Measurements from ENCODE around the gene FBXL7.

Gene FBXL7

GRCh38 chr5:15571618-15572017 is 71.6 kb downstream of the FBXL7 start:
- H3K9me3 ChIP-seq (ENCODE audit: control insufficient read depth, low read length) = no peaks in the 10 kb centered on the region
- no peak overlapping the region for H3K9ac ChIP-seq (ENCODE audit: low read length)
- no peaks in the 10 kb centered on the region for H3K36me3 ChIP-seq (ENCODE audit: control insufficient read depth, insufficient read depth, low read length)
- H3K27me3 ChIP-seq (ENCODE audit: control insufficient read depth, insufficient read depth, low read length) = no peaks in the 10 kb centered on the region
- no peak overlapping the region for H3K4me3 ChIP-seq (ENCODE audit: low read length)
- no peaks in the 10 kb centered on the region for H3K4me1 ChIP-seq (ENCODE audit: control insufficient read depth, insufficient read depth, low read length)

DNA sequence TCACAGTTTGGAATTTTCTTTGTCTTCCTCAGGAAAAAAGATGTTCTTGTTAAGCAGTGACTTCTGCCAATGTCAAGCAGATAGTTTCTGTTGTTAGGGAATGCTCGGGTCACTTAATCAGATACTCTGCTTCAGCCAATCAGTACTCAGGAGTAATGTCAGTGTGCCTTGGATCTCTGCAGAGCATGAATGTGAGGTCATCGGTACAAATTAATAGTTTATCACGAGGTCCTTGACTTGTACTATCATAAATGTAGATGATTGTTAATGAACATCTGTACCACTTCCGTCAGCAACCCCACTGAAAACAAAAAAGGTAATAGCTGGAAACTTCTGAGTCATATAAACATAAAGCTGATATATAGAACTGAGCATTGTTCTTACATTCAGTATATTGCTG is 73.6 kb downstream of the FBXL7 start:
- H3K4me1 ChIP-seq (ENCODE audit: control insufficient read depth, insufficient read depth, low read length) = no peaks in the 10 kb centered on the region
- no peaks in the 10 kb centered on the region for H3K9me3 ChIP-seq (ENCODE audit: control insufficient read depth, low read length)
- H3K4me3 ChIP-seq (ENCODE audit: low read length) = no peak overlapping the region
- H3K36me3 ChIP-seq (ENCODE audit: control insufficient read depth, insufficient read depth, low read length) = no peaks in the 10 kb centered on the region
- no peak overlapping the region for H3K9ac ChIP-seq (ENCODE audit: low read length)
- no peaks in the 10 kb centered on the region for H3K27me3 ChIP-seq (ENCODE audit: control insufficient read depth, insufficient read depth, low read length)

DNA sequence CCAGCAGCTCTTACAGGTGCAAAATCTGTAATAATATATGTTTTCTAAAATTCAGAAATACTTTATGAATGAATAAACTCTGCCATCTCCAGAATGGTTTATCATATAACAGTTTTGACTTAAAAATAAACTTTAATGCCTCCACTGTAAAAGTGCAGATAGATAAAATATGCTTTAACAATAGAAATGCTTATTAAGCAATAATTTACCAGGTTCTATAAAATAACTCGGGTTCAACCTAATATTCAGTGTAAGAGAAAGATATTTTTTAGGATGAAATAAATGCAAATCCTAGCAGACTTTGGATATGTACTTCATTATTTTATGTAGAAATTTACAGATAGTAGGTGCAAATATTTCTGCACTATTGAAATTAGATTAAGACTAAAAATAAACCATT is 74.1 kb downstream of the FBXL7 start:
- Histone ChIP-seq H3K36me3 (ENCODE audit: control insufficient read depth, insufficient read depth, low read length) (no peaks in the 10 kb centered on the region), H3K27me3 (ENCODE audit: control insufficient read depth, insufficient read depth, low read length) (no peaks in the 10 kb centered on the region), H3K9me3 (ENCODE audit: control insufficient read depth, low read length) (no peaks in the 10 kb centered on the region), H3K4me3 (ENCODE audit: low read length) (no peak overlapping the region), H3K4me1 (ENCODE audit: control insufficient read depth, insufficient read depth, low read length) (no peaks in the 10 kb centered on the region), H3K9ac (ENCODE audit: low read length) (no peak overlapping the region)

DNA sequence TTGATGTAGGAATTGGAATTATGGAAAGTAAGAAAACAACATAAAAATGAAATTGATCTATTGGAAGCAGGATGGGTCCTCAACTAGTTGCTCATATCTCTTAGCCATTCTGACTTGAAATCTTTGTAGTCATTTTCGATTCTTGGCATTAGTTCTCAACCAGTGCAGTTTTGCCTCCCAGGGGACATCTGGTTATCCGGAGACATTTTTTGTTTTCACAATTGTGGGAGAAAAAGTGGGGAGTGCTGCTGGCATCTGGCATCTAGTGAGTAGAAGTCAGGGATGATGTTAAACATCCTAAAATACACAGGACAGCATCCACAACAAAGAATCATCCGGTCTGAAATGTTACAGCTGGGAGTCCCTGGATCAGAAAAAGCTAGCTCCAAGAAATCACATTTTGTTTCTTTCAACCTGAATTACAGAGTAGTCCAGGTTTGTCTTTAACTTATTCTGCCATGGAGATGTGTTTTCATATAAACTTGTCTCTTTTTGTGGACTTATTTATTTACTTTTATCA is 74.9 kb downstream of the FBXL7 start:
- Histone ChIP-seq H3K4me1 (ENCODE audit: control insufficient read depth, insufficient read depth, low read length) (no peaks in the 10 kb centered on the region), H3K9ac (ENCODE audit: low read length) (no peak overlapping the region), H3K36me3 (ENCODE audit: control insufficient read depth, insufficient read depth, low read length) (no peaks in the 10 kb centered on the region), H3K27me3 (ENCODE audit: control insufficient read depth, insufficient read depth, low read length) (no peaks in the 10 kb centered on the region), H3K4me3 (ENCODE audit: low read length) (no peak overlapping the region), H3K9me3 (ENCODE audit: control insufficient read depth, low read length) (no peaks in the 10 kb centered on the region)

DNA sequence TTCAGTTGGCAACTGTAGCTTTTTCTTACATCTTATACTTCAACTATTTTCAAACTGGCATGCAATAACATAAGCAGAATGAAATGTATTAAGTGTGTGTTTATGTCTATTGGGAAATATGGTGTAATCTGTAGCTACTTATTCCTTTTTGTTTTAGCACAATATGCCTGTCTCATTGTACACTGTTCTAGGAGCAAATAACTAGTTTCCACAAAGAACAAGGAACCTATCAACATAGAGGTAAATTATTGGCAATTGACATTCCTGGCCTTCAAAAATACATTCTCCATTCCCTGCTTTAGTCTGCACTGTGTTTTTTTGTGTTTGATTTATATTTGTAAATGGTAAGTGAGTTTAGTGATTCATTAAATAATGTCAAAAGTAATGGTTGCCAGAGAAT is 75.7 kb downstream of the FBXL7 start:
- Histone ChIP-seq H3K9me3 (ENCODE audit: control insufficient read depth, low read length) (no peaks in the 10 kb centered on the region), H3K4me1 (ENCODE audit: control insufficient read depth, insufficient read depth, low read length) (no peaks in the 10 kb centered on the region), H3K4me3 (ENCODE audit: low read length) (no peak overlapping the region), H3K36me3 (ENCODE audit: control insufficient read depth, insufficient read depth, low read length) (no peaks in the 10 kb centered on the region), H3K9ac (ENCODE audit: low read length) (no peak overlapping the region), H3K27me3 (ENCODE audit: control insufficient read depth, insufficient read depth, low read length) (no peaks in the 10 kb centered on the region)

- Histone ChIP-seq H3K36me3 (ENCODE audit: control insufficient read depth, insufficient read depth, low read length) (no peaks in the 10 kb centered on the region), H3K27me3 (ENCODE audit: control insufficient read depth, insufficient read depth, low read length) (no peaks in the 10 kb centered on the region), H3K9ac (ENCODE audit: low read length) (no peak overlapping the region), H3K4me1 (ENCODE audit: control insufficient read depth, insufficient read depth, low read length) (no peaks in the 10 kb centered on the region), H3K4me3 (ENCODE audit: low read length) (no peak overlapping the region), H3K9me3 (ENCODE audit: control insufficient read depth, low read length) (no peaks in the 10 kb centered on the region)
These were observed 77.2 kb downstream of the FBXL7 start for GRCh38 chr5:15577132-15577531.

- Histone ChIP-seq H3K9ac (ENCODE audit: low read length) (no peak overlapping the region), H3K9me3 (ENCODE audit: control insufficient read depth, low read length) (no peaks in the 10 kb centered on the region), H3K36me3 (ENCODE audit: control insufficient read depth, insufficient read depth, low read length) (no peaks in the 10 kb centered on the region), H3K4me1 (ENCODE audit: control insufficient read depth, insufficient read depth, low read length) (no peaks in the 10 kb centered on the region), H3K4me3 (ENCODE audit: low read length) (no peak overlapping the region), H3K27me3 (ENCODE audit: control insufficient read depth, insufficient read depth, low read length) (no peaks in the 10 kb centered on the region)
These were observed 77.9 kb downstream of the FBXL7 start for GRCh38 chr5:15577831-15578230.

DNA sequence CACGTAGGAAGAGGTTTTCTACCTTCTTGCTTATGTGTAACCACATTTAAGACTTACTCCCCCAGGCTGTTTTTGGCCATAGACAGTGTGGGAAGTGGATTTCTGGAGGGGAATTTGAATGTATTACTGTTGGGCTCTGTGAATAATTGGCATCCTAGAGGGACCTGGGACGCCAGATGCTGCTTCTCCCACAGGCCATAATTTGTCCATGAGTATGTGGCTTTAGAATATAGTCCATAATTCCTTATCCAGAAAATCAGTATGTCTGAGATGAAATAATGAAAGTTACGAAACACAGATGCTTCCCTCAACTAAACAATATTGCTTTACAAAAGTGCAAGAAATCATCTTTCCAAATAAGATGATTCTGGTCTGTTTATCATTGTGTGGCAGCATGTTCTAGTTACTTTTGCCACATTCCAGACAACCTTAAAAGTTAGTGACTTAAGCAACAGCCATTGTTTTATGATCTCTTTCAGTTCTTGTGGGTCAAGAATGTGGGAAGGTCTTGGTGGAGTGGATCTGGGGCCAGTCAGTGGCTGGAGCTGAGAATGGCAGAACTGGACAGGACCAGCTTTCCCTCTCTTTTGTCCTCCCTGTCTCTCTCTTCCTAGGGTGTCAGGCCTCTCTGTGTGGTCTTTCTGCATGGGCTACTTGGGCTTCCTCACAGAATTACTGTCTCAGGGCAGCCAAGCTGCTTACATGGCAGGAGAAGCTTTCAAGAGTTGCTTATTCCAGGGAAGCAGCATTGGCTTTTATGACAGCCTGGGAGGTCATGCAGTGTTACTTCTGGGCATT is 79.4 kb downstream of the FBXL7 start:
- Histone ChIP-seq H3K9ac (ENCODE audit: low read length) (no peak overlapping the region), H3K9me3 (ENCODE audit: control insufficient read depth, low read length) (no peaks in the 10 kb centered on the region), H3K36me3 (ENCODE audit: control insufficient read depth, insufficient read depth, low read length) (no peaks in the 10 kb centered on the region), H3K27me3 (ENCODE audit: control insufficient read depth, insufficient read depth, low read length) (no peaks in the 10 kb centered on the region), H3K4me3 (ENCODE audit: low read length) (no peak overlapping the region), H3K4me1 (ENCODE audit: control insufficient read depth, insufficient read depth, low read length) (no peaks in the 10 kb centered on the region)

DNA sequence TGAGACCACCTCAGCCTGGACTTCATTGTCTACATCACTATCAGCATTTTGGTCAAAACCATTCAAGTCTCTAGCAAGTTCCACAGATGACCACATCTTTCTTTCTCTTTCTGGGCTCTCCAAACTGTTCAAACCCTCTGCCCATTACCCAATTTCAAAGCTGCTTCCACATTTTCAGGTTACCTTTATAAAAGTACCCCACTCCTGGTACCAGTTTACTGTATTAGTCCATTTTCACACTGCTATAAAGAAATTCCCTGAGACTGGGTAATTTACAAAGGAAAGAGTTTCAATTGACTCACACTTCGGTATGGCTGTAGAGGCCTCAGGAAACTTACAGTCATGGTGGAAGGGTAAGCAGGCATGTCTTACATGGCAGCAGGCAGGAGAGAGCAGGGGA is 84.5 kb downstream of the FBXL7 start:
- H3K9ac ChIP-seq (ENCODE audit: low read length) = no peak overlapping the region
- H3K9me3 ChIP-seq (ENCODE audit: control insufficient read depth, low read length) = no peaks in the 10 kb centered on the region
- H3K4me3 ChIP-seq (ENCODE audit: low read length) = no peak overlapping the region
- H3K27me3 ChIP-seq (ENCODE audit: control insufficient read depth, insufficient read depth, low read length) = no peaks in the 10 kb centered on the region
- H3K36me3 ChIP-seq (ENCODE audit: control insufficient read depth, insufficient read depth, low read length) = no peaks in the 10 kb centered on the region
- no peaks in the 10 kb centered on the region for H3K4me1 ChIP-seq (ENCODE audit: control insufficient read depth, insufficient read depth, low read length)

- no peaks in the 10 kb centered on the region for H3K36me3 ChIP-seq (ENCODE audit: control insufficient read depth, insufficient read depth, low read length)
- H3K9me3 ChIP-seq (ENCODE audit: control insufficient read depth, low read length) = no peaks in the 10 kb centered on the region
- no peak overlapping the region for H3K9ac ChIP-seq (ENCODE audit: low read length)
- no peak overlapping the region for H3K4me3 ChIP-seq (ENCODE audit: low read length)
- H3K4me1 ChIP-seq (ENCODE audit: control insufficient read depth, insufficient read depth, low read length) = no peaks in the 10 kb centered on the region
- H3K27me3 ChIP-seq (ENCODE audit: control insufficient read depth, insufficient read depth, low read length) = no peaks in the 10 kb centered on the region
These were observed 85.1 kb downstream of the FBXL7 start for GRCh38 chr5:15585128-15585527.

DNA sequence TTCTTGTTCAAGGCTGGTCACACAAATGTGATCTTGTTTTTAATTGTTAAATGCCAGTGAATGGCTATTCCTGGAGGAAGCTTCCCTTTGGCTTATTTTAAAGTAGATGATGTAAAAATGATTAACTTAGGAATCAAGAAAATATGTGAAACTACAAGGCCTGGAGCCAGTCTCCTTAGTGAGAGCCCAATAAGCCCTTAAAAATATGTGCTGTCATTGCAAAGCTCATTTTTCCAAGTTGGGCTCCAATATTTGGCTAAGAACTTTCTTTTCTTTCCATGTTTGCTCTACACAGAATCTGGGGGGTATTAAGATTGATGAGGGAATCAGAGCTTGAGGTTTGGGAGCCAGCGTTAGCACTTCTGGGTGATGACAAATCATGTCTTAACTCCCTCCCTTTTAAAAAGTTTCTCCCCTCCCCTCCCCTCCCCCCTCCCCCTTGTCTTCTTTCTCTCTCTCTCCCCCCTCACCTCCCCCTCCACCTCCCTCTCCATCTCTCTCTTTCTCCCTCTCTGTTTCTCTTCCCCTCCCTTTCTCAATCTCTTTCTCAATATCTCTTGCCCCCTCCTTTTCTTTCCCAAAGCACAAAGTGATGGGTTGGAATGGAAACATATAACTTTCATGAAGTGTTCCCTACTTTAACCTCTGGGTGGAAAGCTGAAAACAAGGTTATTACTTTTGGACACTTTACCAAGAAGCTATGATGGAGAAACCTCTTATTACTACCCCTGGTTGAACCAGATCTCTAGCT is 86.0 kb downstream of the FBXL7 start:
- Histone ChIP-seq H3K4me3 (ENCODE audit: low read length) (no peak overlapping the region), H3K27me3 (ENCODE audit: control insufficient read depth, insufficient read depth, low read length) (no peaks in the 10 kb centered on the region), H3K9ac (ENCODE audit: low read length) (no peak overlapping the region), H3K36me3 (ENCODE audit: control insufficient read depth, insufficient read depth, low read length) (no peaks in the 10 kb centered on the region), H3K4me1 (ENCODE audit: control insufficient read depth, insufficient read depth, low read length) (no peaks in the 10 kb centered on the region), H3K9me3 (ENCODE audit: control insufficient read depth, low read length) (no peaks in the 10 kb centered on the region)

GRCh38 chr5:15587916-15588315 is 87.9 kb downstream of the FBXL7 start:
- H3K4me1 ChIP-seq (ENCODE audit: control insufficient read depth, insufficient read depth, low read length) = no peaks in the 10 kb centered on the region
- H3K27me3 ChIP-seq (ENCODE audit: control insufficient read depth, insufficient read depth, low read length) = no peaks in the 10 kb centered on the region
- no peak overlapping the region for H3K4me3 ChIP-seq (ENCODE audit: low read length)
- no peak overlapping the region for H3K9ac ChIP-seq (ENCODE audit: low read length)
- no peaks in the 10 kb centered on the region for H3K36me3 ChIP-seq (ENCODE audit: control insufficient read depth, insufficient read depth, low read length)
- H3K9me3 ChIP-seq (ENCODE audit: control insufficient read depth, low read length) = no peaks in the 10 kb centered on the region
